Hepatocyte (in vitro differentiated cells): ENCODE data around the gene CA7.

Source experiments
- CTCF ChIP-seq: fragments of 200-600 bp; sonication (generic); IDR thresholded peaks from 2 replicates; pipeline ENCODE4 v1.5.1; 2016; ENCODE audit warnings: antibody characterized with exemption, mild to moderate bottlenecking; ENCODE audit not compliant: poor library complexity
- EZH2 ChIP-seq: fragments of 200-600 bp; sonication (generic); IDR thresholded peaks from 2 replicates; pipeline ENCODE4 v1.6.1; 2016; ENCODE audit warnings: antibody characterized with exemption, mild to moderate bottlenecking, borderline replicate concordance
- EZH2phosphoT487 ChIP-seq: fragments of 200-600 bp; sonication (generic); IDR thresholded peaks from one replicate; pipeline ENCODE4 v1.6.1; 2018; ENCODE audit warnings: antibody characterized with exemption, mild to moderate bottlenecking, low read depth, moderate library complexity; ENCODE audit not compliant: unreplicated experiment, severe bottlenecking

- TF ChIP-seq CTCF, result no peak
- no peak for TF ChIP-seq EZH2
- TF ChIP-seq EZH2phosphoT487, result no peak
Observed at GRCh38 chr16:66811043-66811442, 33.2 kb upstream of the CA7 start.
